HepG2 (cell line): ENCODE data around the gene SLC25A11. TPM values are rescaled to one million over a fixed set of nuclear protein-coding genes. Genes with fewer than 3 reads are reported as not detected.
A peak's percentile ranks its signal among the peaks of the same experiment; 100 is the strongest.

Experiments used
- ATM ChIP-seq: fragments of 450-650 bp; IDR thresholded peaks from 2 replicates; pipeline ENCODE4 v1.7.1; 2017; ENCODE audit warnings: mild to moderate bottlenecking, borderline replicate concordance
- CBX5 ChIP-seq: sonication (generic); formaldehyde crosslinking; IDR thresholded peaks from 2 replicates; pipeline ENCODE4 v1.4.0; 2020; ENCODE audit warnings: missing genetic modification reagents, borderline replicate concordance
- DNMT3B ChIP-seq: conservative IDR thresholded peaks from 2 replicates; pipeline ENCODE4 v1.6.1; 2016; ENCODE audit warnings: missing biosample characterization, control low read depth
- FOSL2 ChIP-seq: sonication (generic); formaldehyde crosslinking; IDR thresholded peaks from 2 replicates; pipeline ENCODE4 v1.4.0; 2020; ENCODE audit warnings: missing genetic modification reagents
- GATAD2A ChIP-seq: IDR thresholded peaks from 2 replicates; pipeline ENCODE4 v1.6.1; 2016
- HNF1A ChIP-seq, 2 experiments: sonication (generic) in 1 of 2; formaldehyde crosslinking in 1 of 2; IDR thresholded peaks; 2 replicates each; pipeline versions ENCODE4 v1.4.0 to v1.6.1; 2016 to 2020; ENCODE audit warnings: borderline replicate concordance in 1 of 2, low read depth in 1 of 2, mild to moderate bottlenecking in 1 of 2, missing genetic modification reagents in 1 of 2
- KDM6A ChIP-seq: IDR thresholded peaks from 2 replicates; pipeline ENCODE4 v1.6.1; 2016; ENCODE audit warnings: low read depth
- MEIS2 ChIP-seq: sonication (generic); formaldehyde crosslinking; IDR thresholded peaks from 2 replicates; pipeline ENCODE4 v1.9.0; 2021; ENCODE audit warnings: mild to moderate bottlenecking, missing genetic modification reagents
- MLXIP ChIP-seq: sonication (generic); formaldehyde crosslinking; IDR thresholded peaks from 2 replicates; pipeline ENCODE4 v1.9.0; 2021; ENCODE audit warnings: missing genetic modification reagents, borderline replicate concordance
- NFYB ChIP-seq: sonication (generic); formaldehyde crosslinking; IDR thresholded peaks from 2 replicates; pipeline ENCODE4 v1.4.0; 2020; ENCODE audit warnings: missing genetic modification reagents
- PAX8 ChIP-seq: sonication (generic); formaldehyde crosslinking; IDR thresholded peaks from 2 replicates; pipeline ENCODE4 v1.8.0; 2022; ENCODE audit warnings: mild to moderate bottlenecking, missing genetic modification reagents, borderline replicate concordance
- PRPF4 ChIP-seq: fragments of 200-400 bp; formaldehyde crosslinking; IDR thresholded peaks from 2 replicates; pipeline ENCODE4 v1.6.1; 2016; ENCODE audit warnings: low read length, low read depth; ENCODE audit not compliant: poor library complexity, severe bottlenecking
- SKIL ChIP-seq: sonication (generic); formaldehyde crosslinking; IDR thresholded peaks from 2 replicates; pipeline ENCODE4 v1.8.0; 2022; ENCODE audit warnings: missing genetic modification reagents, mild to moderate bottlenecking, moderate library complexity, borderline replicate concordance
- SP4 ChIP-seq: sonication (generic); formaldehyde crosslinking; IDR thresholded peaks from 2 replicates; pipeline ENCODE4 v1.8.1; 2023; ENCODE audit warnings: mild to moderate bottlenecking, missing genetic modification reagents
- SRF ChIP-seq: IDR thresholded peaks from 2 replicates; pipeline ENCODE4 v1.6.1; 2011; ENCODE audit warnings: mild to moderate bottlenecking, low read depth, low read length, moderate library complexity
- SUZ12 ChIP-seq: fragments of 150-350 bp; IDR thresholded peaks from 2 replicates; pipeline ENCODE4 v1.6.1; 2014; ENCODE audit warnings: low read depth, low read length
- TAF1 ChIP-seq: sonication (generic); formaldehyde crosslinking; IDR thresholded peaks from 2 replicates; pipeline ENCODE4 v1.4.0; 2020; ENCODE audit warnings: missing genetic modification reagents
- THYN1 ChIP-seq: sonication (generic); formaldehyde crosslinking; IDR thresholded peaks from 2 replicates; pipeline ENCODE4 v1.8.1; 2023; ENCODE audit warnings: low read depth, mild to moderate bottlenecking, moderate library complexity, missing genetic modification reagents, borderline replicate concordance
- ZIK1 ChIP-seq: sonication (generic); formaldehyde crosslinking; IDR thresholded peaks from 2 replicates; pipeline ENCODE4 v1.5.0; 2020; ENCODE audit warnings: mild to moderate bottlenecking, low read depth, missing genetic modification reagents, borderline replicate concordance
- ZMAT3 ChIP-seq: sonication (generic); formaldehyde crosslinking; conservative IDR thresholded peaks from 2 replicates; pipeline ENCODE4 v1.7.0; 2021; ENCODE audit warnings: missing genetic modification reagents
- ZNF230 ChIP-seq: sonication (generic); formaldehyde crosslinking; IDR thresholded peaks from 2 replicates; pipeline ENCODE4 v1.4.0; 2020; ENCODE audit warnings: mild to moderate bottlenecking, missing genetic modification reagents
- ZNF562 ChIP-seq: sonication (generic); formaldehyde crosslinking; IDR thresholded peaks from 2 replicates; pipeline ENCODE4 v1.8.0; 2022; ENCODE audit warnings: missing genetic modification reagents, borderline replicate concordance
- polyA plus RNA-seq, 8 experiments: library from polyadenylated mRNA; depleted of rRNA in 3 of 8; stranded (reverse) in 7 of 8; unstranded in 1 of 8; fragments of >200 nt; fragmentation: Illumina TruSeq in 4 of 8; extraction: Trizol in 4 of 8; gene quantifications; 2 replicates each; pipeline versions ENCODE4 v1.2.1 to v1.2.3, GENCODE V29; 2011 to 2016; ENCODE audit warnings: low read depth in 4 of 8, missing spikeins in 1 of 8, mixed read lengths in 1 of 8; ENCODE audit not compliant: insufficient read depth in 1 of 8
- total RNA-seq, 5 experiments: library from RNA; depleted of rRNA; stranded (reverse); fragments of >200 nt; fragmentation: Illumina TruSeq; extraction: Trizol; gene quantifications; 2 replicates each; pipeline ENCODE4 v1.2.3, GENCODE V29; 2016; ENCODE audit warnings: low read depth in 1 of 5

Gene SLC25A11
- total and polyA plus RNA-seq, 2 of the 13 experiments (the other 11 are each of a cell fraction or from before 2014, with no cell fraction given): 35.4 to 47.2 TPM

- TF ChIP-seq ZIK1 (no peak), THYN1 (CRISPR knock-in tag) (no peak), MLXIP (CRISPR knock-in tag) (no peak), SP4 (no peak), ZNF562 (CRISPR knock-in tag) (no peak), SUZ12 (no peak), FOSL2 (CRISPR knock-in tag) (no peak), SRF (no peak), NFYB (CRISPR knock-in tag) (0 out of 2 replicates have a peak, but pooled peaks have one; percentile 25), PAX8 (CRISPR knock-in tag) (no peak), HNF1A (IDR thresholded peaks at IDR 0.05; ENCODE audit: low read depth) (no peak), HNF1A (CRISPR knock-in tag; IDR thresholded peaks at IDR 0.05; ENCODE audit: borderline replicate concordance) (no peak), SKIL (CRISPR knock-in tag) (no peak), KDM6A (CRISPR knock-in tag) (no peak), ZNF230 (CRISPR knock-in tag) (no peak), PRPF4 (no peak), ATM (no peak), MEIS2 (CRISPR knock-in tag) (no peak), DNMT3B (no peak), TAF1 (CRISPR knock-in tag) (peak; percentile 65), GATAD2A (no peak), ZMAT3 (CRISPR knock-in tag) (no peak; the same call in 1 of the 2 replicates), CBX5 (CRISPR knock-in tag) (no peak)
These were observed 7.7 kb upstream of the SLC25A11 start (continued) for GRCh38 chr17:4947411-4948165.
